D341Med (cell line): ENCODE data around the gene ATXN7.

Source experiments
- DNase-seq: peaks from one replicate; pipeline ENCODE4 v3.0.0; 2012; ENCODE audit warnings: low spot score

Gene ATXN7

GRCh38 chr3:63964681-63965485, 101.2 kb downstream of the ATXN7 start:
- DNase-seq: no peak

GRCh38 chr3:63966007-63966406, 102.3 kb downstream of the ATXN7 start:
- DNase-seq: no peak

GRCh38 chr3:63966871-63967270, 103.2 kb downstream of the ATXN7 start:
- no peak for DNase-seq

- peak; percentile 82 for DNase-seq
Observed at GRCh38 chr3:63967675-63968611, 104.3 kb downstream of the ATXN7 start.

GRCh38 chr3:63968612-63969350, 105.1 kb downstream of the ATXN7 start:
- DNase-seq: no peak

GRCh38 chr3:63969876-63970275, 106.2 kb downstream of the ATXN7 start:
- DNase-seq: no peak

- DNase-seq: no peak
Observed at GRCh38 chr3:63970631-63971475, 107.2 kb downstream of the ATXN7 start.

- no peak for DNase-seq
Observed at GRCh38 chr3:63972196-63972595, 108.5 kb downstream of the ATXN7 start.

GRCh38 chr3:63972987-63973386, 109.3 kb downstream of the ATXN7 start:
- no peak for DNase-seq

GRCh38 chr3:63973406-63973805, 109.7 kb downstream of the ATXN7 start:
- DNase-seq: no peak

- peak; percentile 55 for DNase-seq
Observed at GRCh38 chr3:63974451-63974850, 110.8 kb downstream of the ATXN7 start.

- no peak for DNase-seq
Observed at GRCh38 chr3:63975723-63976122, 112.1 kb downstream of the ATXN7 start.

GRCh38 chr3:63976161-63976871, 112.6 kb downstream of the ATXN7 start:
- no peak for DNase-seq

- DNase-seq: no peak
Observed at GRCh38 chr3:63976872-63977200, 113.2 kb downstream of the ATXN7 start.

- no peak for DNase-seq
Observed at GRCh38 chr3:63977893-63978292, 114.2 kb downstream of the ATXN7 start.

- no peak for DNase-seq
Observed at GRCh38 chr3:63979093-63979885, 115.6 kb downstream of the ATXN7 start.

GRCh38 chr3:63980019-63980418, 116.4 kb downstream of the ATXN7 start:
- DNase-seq: no peak

GRCh38 chr3:63980830-63981498, 117.3 kb downstream of the ATXN7 start:
- DNase-seq: no peak

- no peak for DNase-seq
Observed at GRCh38 chr3:63981980-63982379, 118.3 kb downstream of the ATXN7 start.
